MM.1S (cell line): ENCODE data around the gene SKAP2.

Source experiments
- DNase-seq: peaks from one replicate; pipeline ENCODE4 v3.0.0-alpha.2; 2015
- H2AFZ ChIP-seq: fragments of 300-600 bp; sonication (generic); 2 replicates; pipeline ENCODE4 v1.6.0; 2016; ENCODE audit warnings: antibody characterized with exemption, low read length
- H3F3A ChIP-seq: fragments of 300-600 bp; sonication (generic); 2 replicates; pipeline ENCODE4 v1.6.1; 2016; ENCODE audit warnings: mild to moderate bottlenecking, antibody characterized with exemption, low read length, moderate library complexity, mixed read lengths; ENCODE audit not compliant: insufficient read depth
- H3K27ac ChIP-seq: fragments of 300-600 bp; sonication (generic); 2 replicates; pipeline ENCODE4 v1.5.1; 2016; ENCODE audit warnings: mild to moderate bottlenecking, low read length
- H3K27me3 ChIP-seq: fragments of 300-600 bp; sonication (generic); replicated peaks from 2 replicates; pipeline ENCODE4 v1.6.0; 2016; ENCODE audit warnings: low read length; ENCODE audit not compliant: insufficient read depth
- H3K36me3 ChIP-seq: fragments of 300-600 bp; sonication (generic); replicated peaks from 2 replicates; pipeline ENCODE4 v1.6.1; 2016; ENCODE audit warnings: mild to moderate bottlenecking, low read length, mixed read lengths; ENCODE audit not compliant: insufficient read depth
- H3K4me1 ChIP-seq: fragments of 300-600 bp; sonication (generic); 2 replicates; pipeline ENCODE4 v1.6.1; 2016; ENCODE audit warnings: low read length, mixed read lengths
- H3K4me2 ChIP-seq: fragments of 300-600 bp; sonication (generic); 2 replicates; pipeline ENCODE4 v1.6.0; 2016; ENCODE audit warnings: low read depth, low read length
- H3K4me3 ChIP-seq: fragments of 300-600 bp; sonication (generic); 2 replicates; pipeline ENCODE4 v1.5.1; 2016; ENCODE audit warnings: low read length, mixed read lengths
- H3K79me2 ChIP-seq: fragments of 300-600 bp; sonication (generic); 2 replicates; pipeline ENCODE4 v1.6.1; 2016; ENCODE audit warnings: mixed run types, low read length, mixed read lengths
- H3K9ac ChIP-seq: fragments of 300-600 bp; sonication (generic); 2 replicates; pipeline ENCODE4 v1.6.1; 2016; ENCODE audit warnings: low read length, mixed read lengths
- H3K9me2 ChIP-seq: fragments of 300-600 bp; sonication (generic); replicated peaks from 2 replicates; pipeline ENCODE4 v1.6.1; 2016; ENCODE audit warnings: mild to moderate bottlenecking, low read length, mixed read lengths; ENCODE audit not compliant: insufficient read depth
- H3K9me3 ChIP-seq: fragments of 300-600 bp; sonication (generic); replicated peaks from 2 replicates; pipeline ENCODE4 v1.6.1; 2016; ENCODE audit warnings: mild to moderate bottlenecking, low read length, mixed read lengths; ENCODE audit not compliant: insufficient read depth
- H4K20me1 ChIP-seq: fragments of 300-600 bp; sonication (generic); 2 replicates; pipeline ENCODE4 v1.6.1; 2016; ENCODE audit warnings: mild to moderate bottlenecking, low read length, moderate library complexity, mixed read lengths; ENCODE audit not compliant: insufficient read depth
- EZH2 ChIP-seq: fragments of 300-600 bp; sonication (generic); optimal IDR thresholded peaks from 2 replicates; pipeline ENCODE3; 2017; ENCODE audit warnings: low read depth, mild to moderate bottlenecking, antibody characterized with exemption, low read length, mixed read lengths
- EZH2phosphoT487 ChIP-seq: fragments of 300-600 bp; sonication (generic); IDR thresholded peaks from 2 replicates; pipeline ENCODE4 v1.6.1; 2018; ENCODE audit warnings: antibody characterized with exemption, low read length
- TF ChIP-seq, protein P1 (sequence below): fragments of 300-600 bp; sonication (generic); IDR thresholded peaks from 2 replicates; pipeline ENCODE4 v1.5.1; 2016; ENCODE audit warnings: antibody characterized with exemption, low read length, mixed read lengths

Gene SKAP2

DNA sequence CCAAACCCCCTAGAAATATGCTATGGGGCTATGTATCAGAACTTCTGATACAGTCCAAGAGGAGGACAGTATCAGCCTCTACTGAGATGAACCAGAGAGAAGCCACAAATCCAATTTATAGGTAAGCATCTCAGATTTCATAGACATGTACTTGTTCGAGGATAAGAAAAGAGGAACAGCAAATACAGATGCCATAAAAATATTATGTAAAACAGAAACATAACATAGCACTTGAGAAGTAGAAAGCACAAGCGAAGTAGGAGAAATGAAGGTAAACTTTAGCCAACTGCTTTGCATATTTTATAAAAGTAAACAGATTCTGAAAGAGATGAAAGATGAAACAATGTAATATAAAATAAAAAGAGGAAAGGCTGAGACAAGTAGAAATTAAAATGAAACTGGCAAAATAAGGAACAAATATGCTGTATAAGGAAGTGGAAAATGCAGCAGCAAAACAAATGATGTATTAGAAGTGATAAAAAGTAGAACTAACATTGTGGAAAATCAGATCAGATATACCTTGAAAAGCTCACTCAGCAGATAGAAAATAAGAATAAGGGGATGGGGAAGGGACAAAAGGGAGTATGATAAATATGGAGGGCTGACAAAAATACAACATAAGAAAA lies 135.1 kb downstream of the SKAP2 start:
- Histone ChIP-seq H4K20me1 (no peaks in the 10 kb centered on the region), H3K27me3 (no peaks in the 10 kb centered on the region), H3K4me1 (no peaks in the 10 kb centered on the region), H2AFZ (no peak overlapping the region), H3K27ac (no peak overlapping the region), H3K9me2 (no peaks in the 10 kb centered on the region), H3K9me3 (no peaks in the 10 kb centered on the region), H3K4me3 (no peak overlapping the region), H3F3A (no peaks in the 10 kb centered on the region), H3K36me3 (no peaks in the 10 kb centered on the region), H3K9ac (no peak overlapping the region), H3K4me2 (no peak overlapping the region), H3K79me2 (no peaks in the 10 kb centered on the region)
- no peak for DNase-seq
- TF ChIP-seq EZH2phosphoT487, result no peak
- TF ChIP-seq, protein P1, sequence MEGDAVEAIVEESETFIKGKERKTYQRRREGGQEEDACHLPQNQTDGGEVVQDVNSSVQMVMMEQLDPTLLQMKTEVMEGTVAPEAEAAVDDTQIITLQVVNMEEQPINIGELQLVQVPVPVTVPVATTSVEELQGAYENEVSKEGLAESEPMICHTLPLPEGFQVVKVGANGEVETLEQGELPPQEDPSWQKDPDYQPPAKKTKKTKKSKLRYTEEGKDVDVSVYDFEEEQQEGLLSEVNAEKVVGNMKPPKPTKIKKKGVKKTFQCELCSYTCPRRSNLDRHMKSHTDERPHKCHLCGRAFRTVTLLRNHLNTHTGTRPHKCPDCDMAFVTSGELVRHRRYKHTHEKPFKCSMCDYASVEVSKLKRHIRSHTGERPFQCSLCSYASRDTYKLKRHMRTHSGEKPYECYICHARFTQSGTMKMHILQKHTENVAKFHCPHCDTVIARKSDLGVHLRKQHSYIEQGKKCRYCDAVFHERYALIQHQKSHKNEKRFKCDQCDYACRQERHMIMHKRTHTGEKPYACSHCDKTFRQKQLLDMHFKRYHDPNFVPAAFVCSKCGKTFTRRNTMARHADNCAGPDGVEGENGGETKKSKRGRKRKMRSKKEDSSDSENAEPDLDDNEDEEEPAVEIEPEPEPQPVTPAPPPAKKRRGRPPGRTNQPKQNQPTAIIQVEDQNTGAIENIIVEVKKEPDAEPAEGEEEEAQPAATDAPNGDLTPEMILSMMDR, result no peak
- TF ChIP-seq EZH2, result no peak

DNA sequence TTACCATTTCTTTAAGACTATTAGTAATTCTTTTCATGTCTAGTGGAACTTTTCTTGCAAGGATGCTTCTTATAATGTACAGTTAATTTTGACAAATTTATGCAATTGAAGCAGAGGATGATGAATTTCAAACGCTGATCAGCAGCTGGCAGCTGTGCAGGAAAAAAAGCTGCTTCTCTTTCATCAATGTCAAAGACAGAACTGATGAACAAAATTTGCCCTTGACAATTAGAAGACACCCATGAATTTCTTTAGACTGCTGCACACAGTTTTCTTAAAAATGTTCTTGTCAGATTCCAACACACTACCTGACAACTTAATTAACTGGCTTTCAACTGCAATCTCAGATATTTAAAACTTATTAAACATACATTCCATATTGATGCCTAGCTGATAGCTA lies 138.3 kb downstream of the SKAP2 start:
- no peak overlapping the region for H2AFZ ChIP-seq
- H3K4me2 ChIP-seq, result no peak overlapping the region
- H3K4me1 ChIP-seq, result 0 out of 2 replicates have a peak, but pooled peaks cover 5% of the 10 kb centered on the region
- H3K36me3 ChIP-seq, result no peaks in the 10 kb centered on the region
- DNase-seq, result no peak
- no peak overlapping the region for H3K9ac ChIP-seq
- no peak overlapping the region for H3K4me3 ChIP-seq
- no peaks in the 10 kb centered on the region for H3K27me3 ChIP-seq
- H4K20me1 ChIP-seq, result no peaks in the 10 kb centered on the region
- H3K79me2 ChIP-seq, result no peaks in the 10 kb centered on the region
- H3K9me2 ChIP-seq, result no peaks in the 10 kb centered on the region
- TF ChIP-seq, protein P1, result no peak
- TF ChIP-seq EZH2, result no peak
- TF ChIP-seq EZH2phosphoT487, result no peak
- no peaks in the 10 kb centered on the region for H3F3A ChIP-seq
- H3K27ac ChIP-seq, result no peak overlapping the region
- H3K9me3 ChIP-seq, result no peaks in the 10 kb centered on the region

DNA sequence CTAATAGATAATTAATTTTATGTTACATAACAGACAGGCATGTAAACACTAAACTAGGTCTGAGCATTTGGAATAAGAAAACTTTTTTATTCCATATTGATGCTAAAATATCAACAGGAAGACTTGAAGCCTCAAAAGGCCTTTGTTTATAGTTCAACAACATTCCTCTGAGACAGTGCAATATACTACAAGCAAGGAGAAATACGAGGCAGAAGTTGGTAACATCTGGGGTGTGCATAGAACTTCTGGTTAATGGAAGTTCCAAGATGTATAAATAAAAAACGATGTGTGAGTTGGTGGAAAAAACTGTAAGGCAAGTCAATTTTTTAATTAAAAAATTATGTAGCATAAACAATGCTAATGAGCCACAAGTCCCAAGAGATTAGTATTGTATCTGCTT lies 139.6 kb downstream of the SKAP2 start:
- Histone ChIP-seq H3K9ac (no peak overlapping the region), H3K27ac (no peak overlapping the region), H4K20me1 (no peaks in the 10 kb centered on the region), H3K79me2 (no peaks in the 10 kb centered on the region), H3K4me1 (0 out of 2 replicates have a peak, but pooled peaks cover 5% of the 10 kb centered on the region), H3K9me2 (no peaks in the 10 kb centered on the region), H3K9me3 (no peaks in the 10 kb centered on the region), H3K36me3 (no peaks in the 10 kb centered on the region), H3F3A (no peaks in the 10 kb centered on the region), H3K27me3 (no peaks in the 10 kb centered on the region), H3K4me3 (no peak overlapping the region), H3K4me2 (no peak overlapping the region), H2AFZ (no peak overlapping the region)
- no peak for DNase-seq
- TF ChIP-seq, protein P1, result no peak
- TF ChIP-seq EZH2phosphoT487, result no peak
- TF ChIP-seq EZH2, result no peak
